SU-DHL-6 (cell line): ENCODE data around the gene NPAS2.

Source experiments
- H2AFZ ChIP-seq: fragments of 200-600 bp; sonication (generic); 2 replicates; pipeline ENCODE4 v1.6.1; 2014; ENCODE audit warnings: low read depth, mild to moderate bottlenecking, moderate library complexity, mixed read lengths, antibody characterized with exemption, low read length; ENCODE audit not compliant: severe bottlenecking
- H3F3A ChIP-seq: fragments of 200-600 bp; shearing (Covaris generic); 2 replicates; pipeline ENCODE4 v1.6.0; 2016; ENCODE audit warnings: antibody characterized with exemption, mild to moderate bottlenecking; ENCODE audit not compliant: insufficient read depth
- H3K27ac ChIP-seq: fragments of 200-600 bp; sonication (generic); 2 replicates; pipeline ENCODE4 v1.5.1; 2016; ENCODE audit warnings: low read depth, mild to moderate bottlenecking, low read length, moderate library complexity, mixed read lengths
- H3K27me3 ChIP-seq: fragments of 200-600 bp; sonication (generic), shearing (Covaris generic); 2 replicates; pipeline ENCODE4 v1.6.0; 2014; ENCODE audit warnings: mild to moderate bottlenecking, low read length
- H3K36me3 ChIP-seq: fragments of 200-600 bp; sonication (generic); 2 replicates; pipeline ENCODE4 v1.6.1; 2014; ENCODE audit warnings: mild to moderate bottlenecking, low read length, mixed read lengths
- H3K4me2 ChIP-seq: fragments of 300-600, 200-600 bp; shearing (Covaris generic), sonication (generic); 2 replicates; pipeline ENCODE4 v1.6.0; 2014; ENCODE audit warnings: low read length, low read depth, mild to moderate bottlenecking; ENCODE audit not compliant: poor library complexity, severe bottlenecking
- H3K4me3 ChIP-seq: fragments of 200-600 bp; sonication (generic); 2 replicates; pipeline ENCODE4 v1.5.1; 2014; ENCODE audit warnings: antibody characterized with exemption, low read length, mild to moderate bottlenecking, mixed read lengths; ENCODE audit not compliant: insufficient read depth, poor library complexity, severe bottlenecking
- H3K79me2 ChIP-seq: fragments of 200-600 bp; sonication (generic); 2 replicates; pipeline ENCODE4 v1.6.1; 2014; ENCODE audit warnings: mild to moderate bottlenecking, low read length, moderate library complexity; ENCODE audit not compliant: insufficient read depth
- H3K9ac ChIP-seq: fragments of 200-600 bp; sonication (generic); 2 replicates; pipeline ENCODE4 v1.7.0; 2014; ENCODE audit warnings: mild to moderate bottlenecking, low read length
- H3K9me2 ChIP-seq: fragments of 200-600 bp; sonication (generic); replicated peaks from 2 replicates; pipeline ENCODE4 v1.6.1; 2014; ENCODE audit warnings: low read length; ENCODE audit not compliant: insufficient read depth
- H3K9me3 ChIP-seq: fragments of 200-600 bp; sonication (generic); 2 replicates; pipeline ENCODE4 v1.6.1; 2014; ENCODE audit warnings: low read length, mixed read lengths; ENCODE audit not compliant: insufficient read depth
- H4K20me1 ChIP-seq: fragments of 200-600 bp; sonication (generic); 2 replicates; pipeline ENCODE4 v1.6.1; 2014; ENCODE audit warnings: low read depth, mild to moderate bottlenecking, antibody characterized with exemption, low read length, moderate library complexity, mixed read lengths
- EZH2phosphoT487 ChIP-seq: fragments of 200-600 bp; sonication (generic), shearing (Covaris generic); conservative IDR thresholded peaks from 2 replicates; pipeline ENCODE4 v1.6.1; 2018; ENCODE audit warnings: mild to moderate bottlenecking, antibody characterized with exemption, low read length, moderate library complexity, mixed read lengths
- TF ChIP-seq, protein P1 (sequence below): fragments of 200-600 bp; sonication (generic); IDR thresholded peaks from one replicate; pipeline ENCODE4 v1.5.1; 2017; ENCODE audit warnings: antibody characterized with exemption, mild to moderate bottlenecking, low read length, moderate library complexity; ENCODE audit not compliant: insufficient read depth, poor library complexity, severe bottlenecking

Gene NPAS2

DNA sequence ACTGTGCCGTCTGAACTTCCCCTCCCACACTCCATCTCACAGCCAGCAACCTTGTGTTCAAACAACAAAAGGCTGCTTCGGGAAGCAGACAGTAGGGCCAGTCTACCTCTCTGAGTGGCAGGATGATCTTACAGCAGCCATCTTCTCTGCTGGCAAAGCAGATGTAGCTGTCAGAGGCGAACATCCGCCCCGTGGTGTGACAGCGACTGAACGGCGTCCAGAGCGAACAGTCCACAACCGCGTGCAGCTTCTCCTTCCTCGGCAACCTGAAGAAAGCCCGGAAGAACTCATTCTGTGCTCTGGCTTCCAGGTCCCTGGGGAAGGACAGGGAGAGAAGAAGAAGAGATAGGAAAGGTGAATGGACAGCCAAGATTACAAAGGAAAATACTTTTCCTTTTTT lies 220.1 kb downstream of the NPAS2 start:
- Histone ChIP-seq H3F3A (no peaks in the 10 kb centered on the region), H2AFZ (no peak overlapping the region), H3K36me3 (no peaks in the 10 kb centered on the region), H3K9me3 (no peaks in the 10 kb centered on the region), H3K9ac (no peak overlapping the region), H3K4me3 (no peak overlapping the region), H3K27me3 (0 out of 2 replicates have a peak, but pooled peaks cover 3% of the 10 kb centered on the region), H3K9me2 (no peaks in the 10 kb centered on the region), H3K27ac (no peak overlapping the region), H3K79me2 (no peaks in the 10 kb centered on the region), H4K20me1 (no peaks in the 10 kb centered on the region), H3K4me2 (no peak overlapping the region)
- TF ChIP-seq, protein P1, sequence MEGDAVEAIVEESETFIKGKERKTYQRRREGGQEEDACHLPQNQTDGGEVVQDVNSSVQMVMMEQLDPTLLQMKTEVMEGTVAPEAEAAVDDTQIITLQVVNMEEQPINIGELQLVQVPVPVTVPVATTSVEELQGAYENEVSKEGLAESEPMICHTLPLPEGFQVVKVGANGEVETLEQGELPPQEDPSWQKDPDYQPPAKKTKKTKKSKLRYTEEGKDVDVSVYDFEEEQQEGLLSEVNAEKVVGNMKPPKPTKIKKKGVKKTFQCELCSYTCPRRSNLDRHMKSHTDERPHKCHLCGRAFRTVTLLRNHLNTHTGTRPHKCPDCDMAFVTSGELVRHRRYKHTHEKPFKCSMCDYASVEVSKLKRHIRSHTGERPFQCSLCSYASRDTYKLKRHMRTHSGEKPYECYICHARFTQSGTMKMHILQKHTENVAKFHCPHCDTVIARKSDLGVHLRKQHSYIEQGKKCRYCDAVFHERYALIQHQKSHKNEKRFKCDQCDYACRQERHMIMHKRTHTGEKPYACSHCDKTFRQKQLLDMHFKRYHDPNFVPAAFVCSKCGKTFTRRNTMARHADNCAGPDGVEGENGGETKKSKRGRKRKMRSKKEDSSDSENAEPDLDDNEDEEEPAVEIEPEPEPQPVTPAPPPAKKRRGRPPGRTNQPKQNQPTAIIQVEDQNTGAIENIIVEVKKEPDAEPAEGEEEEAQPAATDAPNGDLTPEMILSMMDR: no peak
- TF ChIP-seq EZH2phosphoT487: no peak

DNA sequence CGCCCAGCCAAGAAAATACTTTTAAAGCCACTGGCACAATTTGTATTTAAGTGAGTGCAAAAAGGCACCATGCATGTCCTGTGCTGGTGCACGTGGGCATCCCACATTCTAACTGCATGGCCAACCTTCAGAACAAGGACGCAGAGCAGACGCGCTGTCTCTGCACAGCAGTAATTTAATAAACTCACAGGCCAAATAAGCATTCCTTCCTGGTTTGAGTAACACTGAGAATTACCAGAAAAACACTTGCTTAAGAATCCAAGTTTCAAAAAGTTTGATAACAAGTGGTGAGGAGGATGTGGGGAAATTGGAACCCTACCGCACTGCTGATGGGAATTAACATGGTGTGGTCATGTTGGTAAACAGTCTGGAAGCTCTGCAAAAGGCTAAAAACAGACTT lies 220.8 kb downstream of the NPAS2 start:
- Histone ChIP-seq H2AFZ (no peak overlapping the region), H3K79me2 (no peaks in the 10 kb centered on the region), H3K4me2 (no peak overlapping the region), H3K9ac (no peak overlapping the region), H3K36me3 (no peaks in the 10 kb centered on the region), H3K27me3 (0 out of 2 replicates have a peak, but pooled peaks cover 3% of the 10 kb centered on the region), H4K20me1 (no peaks in the 10 kb centered on the region), H3K27ac (no peak overlapping the region), H3K4me3 (no peak overlapping the region), H3F3A (no peaks in the 10 kb centered on the region), H3K9me2 (no peaks in the 10 kb centered on the region), H3K9me3 (no peaks in the 10 kb centered on the region)
- TF ChIP-seq EZH2phosphoT487: no peak
- TF ChIP-seq, protein P1: no peak

DNA sequence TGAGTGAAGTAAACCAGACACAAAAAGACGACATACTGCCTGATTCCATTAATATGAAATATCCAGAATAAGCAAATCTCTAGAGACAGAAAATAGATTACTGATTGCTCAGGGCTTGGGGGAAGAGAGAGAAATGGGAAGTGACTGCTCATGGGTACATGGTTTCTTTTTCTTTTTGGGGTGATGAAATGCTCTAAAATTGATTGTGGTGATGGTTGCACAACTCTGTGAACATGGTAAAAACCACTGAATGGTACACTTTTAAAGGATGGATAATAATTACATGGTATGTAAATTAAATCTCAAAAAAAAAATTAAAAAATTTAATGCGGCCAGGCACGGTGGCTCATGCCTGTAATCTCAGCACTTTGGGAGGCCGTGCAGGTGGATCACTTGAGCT lies 221.5 kb downstream of the NPAS2 start:
- no peaks in the 10 kb centered on the region for H3K36me3 ChIP-seq
- H3K27me3 ChIP-seq: 0 out of 2 replicates have a peak, but pooled peaks cover 3% of the 10 kb centered on the region
- no peak overlapping the region for H3K27ac ChIP-seq
- H3K4me3 ChIP-seq: no peak overlapping the region
- TF ChIP-seq EZH2phosphoT487: no peak
- TF ChIP-seq, protein P1: no peak
- H3K9me3 ChIP-seq: no peaks in the 10 kb centered on the region
- H3K79me2 ChIP-seq: no peaks in the 10 kb centered on the region
- no peak overlapping the region for H2AFZ ChIP-seq
- H3K9ac ChIP-seq: no peak overlapping the region
- H3F3A ChIP-seq: no peaks in the 10 kb centered on the region
- H4K20me1 ChIP-seq: no peaks in the 10 kb centered on the region
- H3K9me2 ChIP-seq: no peaks in the 10 kb centered on the region
- H3K4me2 ChIP-seq: no peak overlapping the region
